ENCODE results near the gene RAB24.
A peak's percentile ranks its signal among the peaks of the same experiment; 100 is the strongest.

Gene RAB24

GRCh38 chr5:177332896-177333260, 29.4 kb upstream of the RAB24 start:
- no peak for DNase-seq

GRCh38 chr5:177332031-177332895, 28.7 kb upstream of the RAB24 start:
- no peak for DNase-seq

- no peak for DNase-seq
Measured at GRCh38 chr5:177330991-177331842, 27.7 kb upstream of the RAB24 start.

- no peak for DNase-seq
Measured at GRCh38 chr5:177329883-177330282, 26.4 kb upstream of the RAB24 start.

- DNase-seq, result no peak
Measured at GRCh38 chr5:177328545-177329231, 25.2 kb upstream of the RAB24 start.

- no peak for DNase-seq
Measured at GRCh38 chr5:177327539-177328522, 24.3 kb upstream of the RAB24 start.

- DNase-seq, result no peak
Measured at GRCh38 chr5:177325868-177326381, 22.4 kb upstream of the RAB24 start.

- no peak for DNase-seq
Measured at GRCh38 chr5:177320879-177321278, 17.4 kb upstream of the RAB24 start.

GRCh38 chr5:177319913-177320588, 16.5 kb upstream of the RAB24 start:
- DNase-seq, result no peak

- DNase-seq, result peak; percentile 42 to 78 (median 61)
Measured at GRCh38 chr5:177317959-177318377, 14.4 kb upstream of the RAB24 start.

GRCh38 chr5:177316005-177316404, 12.5 kb upstream of the RAB24 start:
- no peak for DNase-seq

GRCh38 chr5:177315411-177315810, 11.9 kb upstream of the RAB24 start:
- no peak for DNase-seq

- no peak for DNase-seq
Measured at GRCh38 chr5:177314376-177315342, 11.1 kb upstream of the RAB24 start.

- DNase-seq, result no peak
Measured at GRCh38 chr5:177313561-177314259, 10.2 kb upstream of the RAB24 start.

- DNase-seq, result peak in 1 of 5 donors; percentile 73
Measured at GRCh38 chr5:177312649-177313181, 9.2 kb upstream of the RAB24 start.

GRCh38 chr5:177311723-177312648, 8.5 kb upstream of the RAB24 start, which contains the start of gene MXD3:
TSS of gene MXD3 (minus strand) at chr5:177311898. CDS start at chr5:177311830, 68 bp downstream.
- peak; percentile 94 to 98 (median 94) for DNase-seq

- DNase-seq, result no peak
Measured at GRCh38 chr5:177311392-177311722, 7.8 kb upstream of the RAB24 start.
